HG03558 (cell line): Measurements from ENCODE around the gene NEU2.
"Not testable (repeated sequence)": the region's sequence is repeated elsewhere in the genome, so short reads cannot be mapped to it uniquely, and the experiment has no call there.

Experiments
- ATAC-seq: cut with Tn5 transposase; IDR thresholded peaks from one replicate; pipeline ENCODE4 v1.9.1; 2021; ENCODE audit warnings: moderate number of reproducible peaks; ENCODE audit not compliant: unreplicated experiment; ENCODE audit errors: extremely low read depth

NEU2 gene

GRCh38 chr2:233033672-233034071 is 1.2 kb downstream of the NEU2 start:
- ATAC-seq: no peak

- no peak for ATAC-seq
These were observed 1.8 kb downstream of the NEU2 start for GRCh38 chr2:233034091-233034882.

GRCh38 chr2:233035426-233036161 is 3.1 kb downstream of the NEU2 start:
- ATAC-seq: no peak

- ATAC-seq: no peak
These were observed 3.8 kb downstream of the NEU2 start for GRCh38 chr2:233036162-233036838.

- no peak for ATAC-seq
These were observed 4.6 kb downstream of the NEU2 start for GRCh38 chr2:233037078-233037477.

GRCh38 chr2:233039212-233039845 is 6.9 kb downstream of the NEU2 start:
- no peak for ATAC-seq

GRCh38 chr2:233039846-233040530 is 7.5 kb downstream of the NEU2 start:
- ATAC-seq: no peak

GRCh38 chr2:233040571-233040970 is 8.1 kb downstream of the NEU2 start:
- ATAC-seq: no peak

- ATAC-seq: no peak
These were observed 9.4 kb downstream of the NEU2 start for GRCh38 chr2:233041722-233042323.

- ATAC-seq: no peak
These were observed 10.1 kb downstream of the NEU2 start for GRCh38 chr2:233042549-233042948.

- no peak for ATAC-seq
These were observed 12.6 kb downstream of the NEU2 start for GRCh38 chr2:233044974-233045605.

- no peak for ATAC-seq
These were observed 14.7 kb downstream of the NEU2 start for GRCh38 chr2:233047206-233047605.

- no peak for ATAC-seq
These were observed 15.2 kb downstream of the NEU2 start for GRCh38 chr2:233047667-233048066.

GRCh38 chr2:233048569-233049193 is 16.2 kb downstream of the NEU2 start:
- no peak for ATAC-seq

GRCh38 chr2:233049194-233049761 is 16.8 kb downstream of the NEU2 start:
- no peak for ATAC-seq

GRCh38 chr2:233051241-233052149 is 19.0 kb downstream of the NEU2 start:
- no peak for ATAC-seq

- ATAC-seq: not testable (repeated sequence)
These were observed 20.0 kb downstream of the NEU2 start for GRCh38 chr2:233052517-233052916.
